H1 (cell line): ENCODE results near the gene KIF26B. TPM values are rescaled to one million over a fixed set of nuclear protein-coding genes. Genes with fewer than 3 reads are reported as not detected.

Experiments
- CTCF ChIA-PET: fragments of 300-600 bp; sonication (Branson Sonifier 250); formaldehyde crosslinking; loops from one replicate; lab custom pipeline; 2021; ENCODE audit not compliant: partially characterized antibody; lab: Charles Lee
- POLR2A ChIA-PET: fragments of 300-600 bp; sonication (Branson Sonifier 250); formaldehyde crosslinking; loops from one replicate; lab custom pipeline; 2021; ENCODE audit warnings: inconsistent platforms; ENCODE audit not compliant: partially characterized antibody; lab: Charles Lee
- DNase-seq, 2 experiments: peaks; one replicate each; pipeline versions ENCODE4 v3.0.0 to v3.0.0-alpha.2; 2010 to 2022; ENCODE audit warnings: low spot score in 2 of 2, low read depth in 1 of 2, mixed read lengths in 1 of 2
- FAIRE-seq: peaks from 2 replicates; lab custom pipeline; 2011; peaks lifted over from hg19 to GRCh38; lab: Jason Lieb, UNC
- H2AFZ ChIP-seq: 2 replicates; pipeline ENCODE4 v1.8.1; 2012; ENCODE audit warnings: low read length, inconsistent platforms
- H2AK5ac ChIP-seq: 2 replicates; pipeline ENCODE4 v1.6.1; 2013; ENCODE audit warnings: low read depth, low read length
- H2BK120ac ChIP-seq: replicated peaks from 2 replicates; pipeline ENCODE3; 2013; ENCODE audit warnings: low read depth, low read length, inconsistent platforms
- H2BK12ac ChIP-seq: 2 replicates; pipeline ENCODE4 v1.6.1; 2013; ENCODE audit warnings: low read depth, low read length
- H2BK15ac ChIP-seq: 2 replicates; pipeline ENCODE4 v1.6.1; 2013; ENCODE audit warnings: low read length
- H2BK20ac ChIP-seq: 2 replicates; pipeline ENCODE4 v1.6.1; 2013; ENCODE audit warnings: low read length
- H2BK5ac ChIP-seq: 2 replicates; pipeline ENCODE4 v1.6.1; 2013; ENCODE audit warnings: low read depth, low read length
- H3K14ac ChIP-seq: 2 replicates; pipeline ENCODE4 v1.6.1; 2013; ENCODE audit warnings: inconsistent platforms; ENCODE audit not compliant: insufficient read length
- H3K18ac ChIP-seq: 2 replicates; pipeline ENCODE4 v1.6.1; 2013; ENCODE audit warnings: low read length; ENCODE audit errors: extremely low read depth
- H3K23ac ChIP-seq: 2 replicates; pipeline ENCODE4 v1.6.1; 2013; ENCODE audit warnings: inconsistent platforms; ENCODE audit not compliant: insufficient read length
- H3K23me2 ChIP-seq: 2 replicates; pipeline ENCODE4 v1.6.1; 2013; ENCODE audit warnings: low read depth, low read length
- H3K27ac ChIP-seq: 2 replicates; pipeline ENCODE4 v1.6.1; 2011; ENCODE audit warnings: low read depth, low read length, inconsistent platforms
- H3K27me3 ChIP-seq, 4 experiments: replicated peaks in 1 of 4; 1 replicate in 1 of 4; 2 replicates in 3 of 4; pipeline versions ENCODE4 v1.6.1 to v1.8.1; 2011 to 2013; ENCODE audit warnings: low read length in 3 of 4, mild to moderate bottlenecking in 3 of 4, inconsistent platforms in 2 of 4, mixed read lengths in 2 of 4, moderate library complexity in 1 of 4; ENCODE audit not compliant: control insufficient read depth in 3 of 4, insufficient read depth in 3 of 4; ENCODE audit errors: extremely low read depth in 1 of 4
- H3K36me3 ChIP-seq, 4 experiments: 2 replicates each; pipeline versions ENCODE4 v1.6.1 to v1.8.1; 2011 to 2013; ENCODE audit warnings: mild to moderate bottlenecking in 4 of 4, low read length in 3 of 4, moderate library complexity in 2 of 4, control low read depth in 1 of 4, inconsistent platforms in 1 of 4; ENCODE audit not compliant: insufficient read depth in 4 of 4, control insufficient read depth in 2 of 4
- H3K4ac ChIP-seq: replicated peaks from 2 replicates; pipeline ENCODE3; 2013; ENCODE audit warnings: low read length, low read depth, mixed read lengths, inconsistent platforms; ENCODE audit not compliant: insufficient read length
- H3K4me1 ChIP-seq, 4 experiments: replicated peaks in 1 of 4; 1 replicate in 1 of 4; 2 replicates in 3 of 4; pipeline versions ENCODE4 v1.6.1 to v1.8.1; 2011 to 2013; ENCODE audit warnings: low read length in 3 of 4, inconsistent platforms in 2 of 4, mixed read lengths in 1 of 4; ENCODE audit not compliant: insufficient read depth in 4 of 4, control insufficient read depth in 3 of 4
- H3K4me2 ChIP-seq, 2 experiments: 2 replicates each; pipeline versions ENCODE4 v1.6.1 to v1.8.1; 2011 to 2013; ENCODE audit warnings: low read depth in 2 of 2, low read length in 2 of 2, control low read depth in 1 of 2, inconsistent platforms in 1 of 2, mild to moderate bottlenecking in 1 of 2; ENCODE audit not compliant: insufficient read depth in 1 of 2
- H3K4me3 ChIP-seq, 4 experiments: fragments of 200-600, 300-600 bp in 1 of 4; sonication (generic), shearing (Covaris generic), sonication (Bioruptor Twin) in 1 of 4; 2 replicates each; pipeline versions ENCODE4 v1.5.1 to v1.8.1; 2011 to 2016; ENCODE audit warnings: low read length in 4 of 4, low read depth in 3 of 4, control low read depth in 2 of 4, inconsistent platforms in 2 of 4, mild to moderate bottlenecking in 2 of 4, mixed read lengths in 1 of 4, moderate library complexity in 1 of 4; ENCODE audit not compliant: insufficient read depth in 2 of 4; ENCODE audit errors: extremely low read depth in 1 of 4
- H3K56ac ChIP-seq: replicated peaks from 2 replicates; pipeline ENCODE3; 2013; ENCODE audit warnings: low read depth, mild to moderate bottlenecking, mixed read lengths, low read length, inconsistent platforms; ENCODE audit not compliant: insufficient read length
- H3K79me1 ChIP-seq: 2 replicates; pipeline ENCODE4 v1.6.1; 2013; ENCODE audit warnings: low read depth, low read length, control low read depth
- H3K79me2 ChIP-seq, 2 experiments: 2 replicates each; pipeline versions ENCODE4 v1.6.1 to v1.8.1; 2012 to 2013; ENCODE audit warnings: low read length in 2 of 2, mild to moderate bottlenecking in 2 of 2, inconsistent platforms in 1 of 2; ENCODE audit not compliant: insufficient read depth in 2 of 2, control insufficient read depth in 1 of 2
- H3K9ac ChIP-seq, 4 experiments: replicated peaks in 1 of 4; 1 replicate in 1 of 4; 2 replicates in 3 of 4; pipeline versions ENCODE4 v1.6.1 to v1.8.1; 2011 to 2013; ENCODE audit warnings: low read depth in 3 of 4, low read length in 3 of 4, control low read depth in 2 of 4, mild to moderate bottlenecking in 2 of 4, moderate library complexity in 2 of 4, inconsistent platforms in 1 of 4; ENCODE audit errors: extremely low read depth in 1 of 4
- H3K9me3 ChIP-seq, 2 experiments: 2 replicates each; pipeline versions ENCODE4 v1.6.1 to v1.8.1; 2012 to 2013; ENCODE audit warnings: mild to moderate bottlenecking in 2 of 2, moderate library complexity in 2 of 2, control low read depth in 1 of 2, inconsistent platforms in 1 of 2, low read depth in 1 of 2, low read length in 1 of 2, mixed read lengths in 1 of 2; ENCODE audit not compliant: insufficient read depth in 2 of 2
- H4K20me1 ChIP-seq, 2 experiments: replicated peaks in 1 of 2; 2 replicates each; pipeline versions ENCODE3 to v1.8.1; 2011 to 2013; ENCODE audit warnings: inconsistent platforms in 2 of 2, low read length in 2 of 2, mild to moderate bottlenecking in 1 of 2; ENCODE audit not compliant: insufficient read depth in 2 of 2, control insufficient read depth in 1 of 2
- H4K5ac ChIP-seq: 2 replicates; pipeline ENCODE4 v1.6.1; 2013; ENCODE audit warnings: low read length, low read depth, mixed read lengths, inconsistent platforms; ENCODE audit not compliant: insufficient read length
- H4K8ac ChIP-seq: 2 replicates; pipeline ENCODE4 v1.8.0; 2013; ENCODE audit warnings: mild to moderate bottlenecking, moderate library complexity, low read length, inconsistent platforms; ENCODE audit not compliant: insufficient read depth; ENCODE audit errors: extremely low read depth
- H4K91ac ChIP-seq: replicated peaks from 2 replicates; pipeline ENCODE3; 2013; ENCODE audit warnings: low read length, mixed read lengths, inconsistent platforms; ENCODE audit not compliant: insufficient read length
- GTF2F1 ChIP-seq: IDR thresholded peaks from 2 replicates; pipeline ENCODE4 v1.6.1; 2012; ENCODE audit warnings: low read depth, low read length, improper control_type of control experiment, borderline replicate concordance
- KDM1A ChIP-seq: fragments of 200-600, 300-600 bp; sonication (generic); IDR thresholded peaks from 2 replicates; pipeline ENCODE4 v1.7.1; 2016; ENCODE audit warnings: mild to moderate bottlenecking, low read length, borderline replicate concordance
- YY1 ChIP-seq: IDR thresholded peaks from 2 replicates; pipeline ENCODE4 v1.6.1; 2011; ENCODE audit warnings: low read depth, mild to moderate bottlenecking, low read length
- WGBS, 2 experiments: shearing (Covaris generic) in 1 of 2; methylation state at CpG; one replicate each; pipeline versions ENCODE4 v1.1.6 to v1.1.7; 2013 to 2015; ENCODE audit warnings: low lambda C conversion rate in 2 of 2, mixed read lengths in 2 of 2, inconsistent platforms in 1 of 2, low coverage in 1 of 2, missing lambda C conversion rate in 1 of 2; ENCODE audit not compliant: insufficient replicate concordance in 2 of 2, insufficient coverage in 1 of 2, insufficient read length in 1 of 2; ENCODE audit errors: extremely low coverage in 1 of 2, missing lambda C conversion rate in 1 of 2; 5-methylcytosine and 5-hydroxymethylcytosine counted together
- polyA plus RNA-seq, 7 experiments: library from polyadenylated mRNA; depleted of rRNA in 3 of 7; stranded (reverse) in 5 of 7; unstranded in 2 of 7; fragments of >200 nt in 5 of 7; fragments of 200-250 nt in 2 of 7; gene quantifications; 1 replicate in 5 of 7; 2 replicates in 1 of 7; 4 replicates in 1 of 7; pipeline versions ENCODE4 v1.2.1 to v1.2.3, GENCODE V29; 2011 to 2013; ENCODE audit warnings: missing spikeins in 2 of 7, mixed read lengths in 2 of 7
- total RNA-seq: library from RNA; stranded (reverse); fragmentation: NEBNext Ultra II Directional; extraction: Animal tissue kit (Norgen Biotek cat#: 25700); gene quantifications from 2 replicates; pipeline ENCODE4 v1.2.1, GENCODE V29; 2021

KIF26B gene
- total and polyA plus RNA-seq, 2 of the 8 experiments (the other 6 are each of a cell fraction or from before 2014, with no cell fraction given), result 0.06 to 0.28 TPM

GRCh38 chr1:245526141-245526540 is 371.4 kb downstream of the KIF26B start:
- H2BK20ac ChIP-seq, result no peak overlapping the region
- no peak overlapping the region for H3K4me3 ChIP-seq
- TF ChIP-seq GTF2F1 (no peak), YY1 (no peak), KDM1A (peak; percentile 25; the same call in 1 of the 2 replicates)
- H3K4me1 ChIP-seq, result no peaks in the 10 kb centered on the region
- H3K23me2 ChIP-seq, result no peaks in the 10 kb centered on the region
- H3K79me1 ChIP-seq, result no peaks in the 10 kb centered on the region
- WGBS, 2 experiments, result 80% methylated on average over 2 of the region's 2 CpGs; no CpG with 5 or more reads in 1 of the 2 experiments
- no peak overlapping the region for H3K27ac ChIP-seq
- no peak overlapping the region for H4K8ac ChIP-seq
- H3K79me2 ChIP-seq, result no peaks in the 10 kb centered on the region
- ChIA-PET CTCF (interaction anchor here (0.8 to 3.3 kb wide), 3 partner anchors 13 to 128 kb away, joined by 3 to 11 read pairs (median 4); no protein-coding TSS in a partner anchor), POLR2A (interaction anchor here (1.1 kb wide), 1 partner anchor 12 kb away, joined by 3 read pairs; no protein-coding TSS in a partner anchor)
- no peak overlapping the region for H3K9ac ChIP-seq
- no peak overlapping the region for H3K4ac ChIP-seq
- no peak overlapping the region for H2AK5ac ChIP-seq
- no peaks in the 10 kb centered on the region for H3K9me3 ChIP-seq
- H2BK120ac ChIP-seq, result no peak overlapping the region
- H3K14ac ChIP-seq, result no peak overlapping the region
- H3K23ac ChIP-seq, result no peak overlapping the region
- no peak overlapping the region for H2AFZ ChIP-seq
- H3K36me3 ChIP-seq, result no peaks in the 10 kb centered on the region
- no peak overlapping the region for H2BK12ac ChIP-seq
- FAIRE-seq (no peak), DNase-seq (no peak)
- no peaks in the 10 kb centered on the region for H4K20me1 ChIP-seq
- H2BK15ac ChIP-seq, result no peak overlapping the region
- no peak overlapping the region for H4K91ac ChIP-seq
- H3K4me2 ChIP-seq, result no peak overlapping the region
- no peaks in the 10 kb centered on the region for H3K27me3 ChIP-seq
- no peak overlapping the region for H3K18ac ChIP-seq
- no peak overlapping the region for H2BK5ac ChIP-seq
- no peak overlapping the region for H4K5ac ChIP-seq
- H3K56ac ChIP-seq, result no peak overlapping the region
